ENCODE results near the gene EEF1A1. TPM values are rescaled to one million over a fixed set of nuclear protein-coding genes. Genes with fewer than 3 reads are reported as not detected.
A peak's percentile ranks its signal among the peaks of the same experiment; 100 is the strongest.

EEF1A1 gene
- total RNA-seq, 1 experiment from 2014 or later: 13,507 TPM

- H3K4me1 Mint-ChIP-seq (ENCODE audit: insufficient read depth, unreplicated experiment): peaks cover 12% of the 10 kb centered on the region
- H3K27me3 Mint-ChIP-seq (ENCODE audit: insufficient read depth, unreplicated experiment): no peaks in the 10 kb centered on the region
- ChIA-PET POLR2A (interaction anchor here (0.6 to 12.5 kb wide), 10 partner anchors 26 to 136 kb away, joined by 3 to 244 read pairs (median 6); partner anchors contain the start of genes CGAS, MTO1 and SLC17A5), CTCF (interaction anchor here (0.6 to 6.5 kb wide), 11 partner anchors 51 to 1693 kb away, joined by 3 to 108 read pairs (median 3); partner anchors contain the start of gene SLC17A5)
- H3K27ac Mint-ChIP-seq (ENCODE audit: low read depth, unreplicated experiment): no peak overlapping the region
- intact Hi-C loops (cut with micrococcal nuclease): no loop called here
- BruUV-seq (replicated peaks): no TSS peak
- peak; percentile 22 for DNase-seq (ENCODE audit: unreplicated experiment)
- TF ChIP-seq, protein P1, sequence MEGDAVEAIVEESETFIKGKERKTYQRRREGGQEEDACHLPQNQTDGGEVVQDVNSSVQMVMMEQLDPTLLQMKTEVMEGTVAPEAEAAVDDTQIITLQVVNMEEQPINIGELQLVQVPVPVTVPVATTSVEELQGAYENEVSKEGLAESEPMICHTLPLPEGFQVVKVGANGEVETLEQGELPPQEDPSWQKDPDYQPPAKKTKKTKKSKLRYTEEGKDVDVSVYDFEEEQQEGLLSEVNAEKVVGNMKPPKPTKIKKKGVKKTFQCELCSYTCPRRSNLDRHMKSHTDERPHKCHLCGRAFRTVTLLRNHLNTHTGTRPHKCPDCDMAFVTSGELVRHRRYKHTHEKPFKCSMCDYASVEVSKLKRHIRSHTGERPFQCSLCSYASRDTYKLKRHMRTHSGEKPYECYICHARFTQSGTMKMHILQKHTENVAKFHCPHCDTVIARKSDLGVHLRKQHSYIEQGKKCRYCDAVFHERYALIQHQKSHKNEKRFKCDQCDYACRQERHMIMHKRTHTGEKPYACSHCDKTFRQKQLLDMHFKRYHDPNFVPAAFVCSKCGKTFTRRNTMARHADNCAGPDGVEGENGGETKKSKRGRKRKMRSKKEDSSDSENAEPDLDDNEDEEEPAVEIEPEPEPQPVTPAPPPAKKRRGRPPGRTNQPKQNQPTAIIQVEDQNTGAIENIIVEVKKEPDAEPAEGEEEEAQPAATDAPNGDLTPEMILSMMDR (IDR thresholded peaks at IDR 0.05; ENCODE audit: unreplicated experiment): no peak
- peaks cover 88% of the 10 kb centered on the region for H3K36me3 Mint-ChIP-seq (ENCODE audit: insufficient read depth, unreplicated experiment)
- peak overlapping the region; percentile 60 for H3K4me3 Mint-ChIP-seq (ENCODE audit: unreplicated experiment)
- no peaks in the 10 kb centered on the region for H3K9me3 Mint-ChIP-seq (ENCODE audit: unreplicated experiment)
These were observed 4.0 kb downstream of the EEF1A1 start for GRCh38 chr6:73516514-73517489.

DNA sequence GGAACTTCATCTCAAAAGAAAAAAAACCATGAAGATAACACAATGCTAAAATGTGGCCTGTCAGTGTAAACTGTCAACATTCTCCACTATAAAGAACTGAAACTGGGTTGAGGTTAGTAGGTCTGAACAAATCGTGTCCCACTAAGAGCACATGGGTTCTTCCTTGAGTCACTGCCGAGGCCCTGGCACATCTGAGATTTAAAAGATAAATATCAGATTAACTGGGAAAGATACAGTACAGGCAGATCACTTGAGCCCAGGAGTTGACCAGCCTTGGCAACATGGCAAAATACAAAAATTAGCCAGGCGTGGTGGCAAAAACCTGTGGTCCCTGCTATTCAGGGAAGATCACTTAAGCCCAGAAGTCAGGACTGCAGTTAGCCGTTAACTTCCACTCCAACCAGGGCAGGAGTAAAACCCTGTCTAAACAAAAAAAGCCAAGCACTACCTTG lies 5.6 kb downstream of the EEF1A1 start:
- BruUV-seq (replicated peaks): no TSS peak
- Mint-ChIP-seq H3K9me3 (ENCODE audit: unreplicated experiment) (no peaks in the 10 kb centered on the region), H3K27ac (ENCODE audit: low read depth, unreplicated experiment) (peak overlapping the region; percentile 35), H3K36me3 (ENCODE audit: insufficient read depth, unreplicated experiment) (peaks cover 86% of the 10 kb centered on the region), H3K4me1 (ENCODE audit: insufficient read depth, unreplicated experiment) (peaks cover 12% of the 10 kb centered on the region), H3K4me3 (ENCODE audit: unreplicated experiment) (no peak overlapping the region), H3K27me3 (ENCODE audit: insufficient read depth, unreplicated experiment) (no peaks in the 10 kb centered on the region)
- intact Hi-C loops (cut with micrococcal nuclease): loop anchor here (1.0 kb wide), 2 partner anchors 95 to 137 kb away; no protein-coding TSS in a partner anchor
- TF ChIP-seq, protein P1 (IDR thresholded peaks at IDR 0.05; ENCODE audit: unreplicated experiment): no peak
- ChIA-PET CTCF (interaction anchor here (0.6 to 6.5 kb wide), 14 partner anchors 13 to 174 kb away, joined by 3 to 108 read pairs (median 4); no protein-coding TSS in a partner anchor), POLR2A (interaction anchor here (0.7 to 12.5 kb wide), 16 partner anchors 9 to 285 kb away, joined by 3 to 196 read pairs (median 5); partner anchors contain the start of genes CGAS, MTO1 and SLC17A5)
- peak; percentile 32 for DNase-seq (ENCODE audit: unreplicated experiment)

- Mint-ChIP-seq H3K9me3 (ENCODE audit: unreplicated experiment) (no peaks in the 10 kb centered on the region), H3K4me1 (ENCODE audit: insufficient read depth, unreplicated experiment) (peaks cover 12% of the 10 kb centered on the region), H3K36me3 (ENCODE audit: insufficient read depth, unreplicated experiment) (peaks cover 81% of the 10 kb centered on the region), H3K27ac (ENCODE audit: low read depth, unreplicated experiment) (peak overlapping the region; percentile 63), H3K27me3 (ENCODE audit: insufficient read depth, unreplicated experiment) (no peaks in the 10 kb centered on the region), H3K4me3 (ENCODE audit: unreplicated experiment) (no peak overlapping the region)
- ChIA-PET POLR2A (interaction anchor here (0.7 to 12.5 kb wide), 13 partner anchors 11 to 286 kb away, joined by 3 to 196 read pairs (median 9); partner anchors contain the start of genes MTO1 and SLC17A5), CTCF (interaction anchor here (0.6 to 6.5 kb wide), 12 partner anchors 13 to 221 kb away, joined by 3 to 108 read pairs (median 4); no protein-coding TSS in a partner anchor)
- BruUV-seq (replicated peaks): no TSS peak
- TF ChIP-seq, protein P1 (IDR thresholded peaks at IDR 0.05; ENCODE audit: unreplicated experiment): no peak
- DNase-seq (ENCODE audit: unreplicated experiment): peak; percentile 35
- intact Hi-C loops (cut with micrococcal nuclease): loop anchor here (1.0 kb wide), 2 partner anchors 96 to 138 kb away; no protein-coding TSS in a partner anchor
These were observed 6.1 kb downstream of the EEF1A1 start for GRCh38 chr6:73514746-73515110.

DNA sequence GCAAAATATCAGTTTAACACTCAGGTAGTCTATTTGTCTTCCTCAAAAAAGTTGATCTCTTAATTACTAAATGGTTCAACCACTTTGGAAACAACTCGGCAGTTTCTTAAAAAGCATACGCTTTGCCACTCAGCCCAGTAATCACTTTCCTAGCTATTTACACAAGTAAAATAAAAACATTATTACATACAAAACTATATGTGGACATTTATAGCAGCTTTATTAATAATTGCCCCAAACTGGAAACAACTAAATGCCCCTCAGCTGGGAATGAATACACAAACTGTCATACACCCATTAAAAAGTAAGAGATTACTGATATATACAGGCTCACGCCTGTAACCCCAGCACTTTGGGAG lies 7.4 kb downstream of the EEF1A1 start:
- DNase-seq (ENCODE audit: unreplicated experiment): no peak

More for the DNA sequence above, 7.4 kb downstream of the EEF1A1 start:
- CTCF ChIA-PET: interaction anchor here (0.7 to 6.5 kb wide), 11 partner anchors 31 to 163 kb away, joined by 3 to 108 read pairs (median 4); no protein-coding TSS in a partner anchor
- intact Hi-C loops (cut with micrococcal nuclease): no loop called here
- Mint-ChIP-seq H3K27ac (ENCODE audit: low read depth, unreplicated experiment) (peak overlapping the region; percentile 63), H3K9me3 (ENCODE audit: unreplicated experiment) (no peaks in the 10 kb centered on the region), H3K4me1 (ENCODE audit: insufficient read depth, unreplicated experiment) (peaks cover 12% of the 10 kb centered on the region), H3K27me3 (ENCODE audit: insufficient read depth, unreplicated experiment) (no peaks in the 10 kb centered on the region), H3K36me3 (ENCODE audit: insufficient read depth, unreplicated experiment) (peaks cover 68% of the 10 kb centered on the region), H3K4me3 (ENCODE audit: unreplicated experiment) (no peak overlapping the region)
- TF ChIP-seq, protein P1 (IDR thresholded peaks at IDR 0.05; ENCODE audit: unreplicated experiment): no peak
- no TSS peak for BruUV-seq (replicated peaks)
- POLR2A ChIA-PET: interaction anchor here (0.5 to 12.5 kb wide), 22 partner anchors 8 to 183 kb away, joined by 3 to 196 read pairs (median 5); partner anchors contain the start of genes CD109, EEF1A1, MTO1 and SLC17A5
